HepG2 (cell line): ENCODE results near the gene LRP5. TPM values are rescaled to one million over a fixed set of nuclear protein-coding genes. Genes with fewer than 3 reads are reported as not detected.
A peak's percentile ranks its signal among the peaks of the same experiment; 100 is the strongest.

Experiments
- ARNT2 ChIP-seq: sonication (generic); formaldehyde crosslinking; IDR thresholded peaks from 2 replicates; pipeline ENCODE4 v1.8.0; 2022; ENCODE audit warnings: mild to moderate bottlenecking, low read depth, missing genetic modification reagents, moderate library complexity
- GABPA ChIP-seq, 2 experiments: IDR thresholded peaks; 2 replicates each; pipeline ENCODE4 v1.6.1; 2011 to 2016; ENCODE audit warnings: low read depth in 2 of 2, low read length in 1 of 2, missing biosample characterization in 1 of 2, missing genetic modification characterization in 1 of 2
- JUN ChIP-seq: sonication (generic); formaldehyde crosslinking; IDR thresholded peaks from 2 replicates; pipeline ENCODE4 v1.4.0; 2020; ENCODE audit warnings: mild to moderate bottlenecking, missing genetic modification reagents
- KDM2A ChIP-seq: sonication (generic); formaldehyde crosslinking; IDR thresholded peaks from 2 replicates; pipeline ENCODE4 v1.4.0; 2020; ENCODE audit warnings: low read depth, missing genetic modification reagents, borderline replicate concordance
- MLLT10 ChIP-seq: sonication (generic); formaldehyde crosslinking; IDR thresholded peaks from 2 replicates; pipeline ENCODE4 v1.4.0; 2020; ENCODE audit warnings: missing genetic modification reagents
- NFKBIZ ChIP-seq: IDR thresholded peaks from 2 replicates; pipeline ENCODE4 v1.6.1; 2018; ENCODE audit warnings: missing genetic modification reagents, missing compliant biosample characterization
- REL ChIP-seq: sonication (generic); formaldehyde crosslinking; conservative IDR thresholded peaks from 2 replicates; pipeline ENCODE4 v1.8.0; 2022; ENCODE audit warnings: mild to moderate bottlenecking, missing genetic modification reagents, moderate library complexity
- ZNF549 ChIP-seq: sonication (generic); formaldehyde crosslinking; IDR thresholded peaks from 2 replicates; pipeline ENCODE4 v1.5.0; 2020; ENCODE audit warnings: missing genetic modification reagents
- ZNF629 ChIP-seq: sonication (generic); formaldehyde crosslinking; conservative IDR thresholded peaks from 2 replicates; pipeline ENCODE4 v1.5.0; 2020; ENCODE audit warnings: missing genetic modification reagents
- polyA plus RNA-seq, 8 experiments: library from polyadenylated mRNA; depleted of rRNA in 3 of 8; stranded (reverse) in 7 of 8; unstranded in 1 of 8; fragments of >200 nt; fragmentation: Illumina TruSeq in 4 of 8; extraction: Trizol in 4 of 8; gene quantifications; 2 replicates each; pipeline versions ENCODE4 v1.2.1 to v1.2.3, GENCODE V29; 2011 to 2016; ENCODE audit warnings: low read depth in 4 of 8, missing spikeins in 1 of 8, mixed read lengths in 1 of 8; ENCODE audit not compliant: insufficient read depth in 1 of 8
- total RNA-seq, 5 experiments: library from RNA; depleted of rRNA; stranded (reverse); fragments of >200 nt; fragmentation: Illumina TruSeq; extraction: Trizol; gene quantifications; 2 replicates each; pipeline ENCODE4 v1.2.3, GENCODE V29; 2016; ENCODE audit warnings: low read depth in 1 of 5
- TF ChIP-seq, protein P1 (sequence below): sonication (generic); formaldehyde crosslinking; IDR thresholded peaks from 2 replicates; pipeline ENCODE4 v1.9.0; 2022; ENCODE audit warnings: missing genetic modification reagents, mild to moderate bottlenecking, borderline replicate concordance
- TF ChIP-seq, protein P2 (sequence below), 2 experiments: sonication (generic) in 1 of 2; formaldehyde crosslinking in 1 of 2; IDR thresholded peaks; 2 replicates each; pipeline versions ENCODE4 v1.4.0 to v1.6.1; 2016 to 2020; ENCODE audit warnings: borderline replicate concordance in 1 of 2, low read depth in 1 of 2, mild to moderate bottlenecking in 1 of 2, missing genetic modification reagents in 1 of 2
- TF ChIP-seq, protein P3 (sequence below): sonication (generic); formaldehyde crosslinking; IDR thresholded peaks from 2 replicates; pipeline ENCODE4 v1.4.0; 2020; ENCODE audit warnings: missing genetic modification reagents
- TF ChIP-seq, protein P4 (sequence below): sonication (generic); formaldehyde crosslinking; IDR thresholded peaks from 2 replicates; pipeline ENCODE4 v1.8.0; 2022; ENCODE audit warnings: low read depth, missing genetic modification reagents
- TF ChIP-seq, protein P5 (sequence below): sonication (generic); formaldehyde crosslinking; IDR thresholded peaks from 2 replicates; pipeline ENCODE4 v1.4.0; 2020; ENCODE audit warnings: missing genetic modification reagents, borderline replicate concordance
- TF ChIP-seq, protein P6 (sequence below): sonication (generic); IDR thresholded peaks from 2 replicates; pipeline ENCODE4 v1.6.1; 2016; ENCODE audit warnings: low read depth, borderline replicate concordance

LRP5 gene
- total and polyA plus RNA-seq, 2 of the 13 experiments (the other 11 are each of a cell fraction or from before 2014, with no cell fraction given): 40.4 to 64.0 TPM

DNA sequence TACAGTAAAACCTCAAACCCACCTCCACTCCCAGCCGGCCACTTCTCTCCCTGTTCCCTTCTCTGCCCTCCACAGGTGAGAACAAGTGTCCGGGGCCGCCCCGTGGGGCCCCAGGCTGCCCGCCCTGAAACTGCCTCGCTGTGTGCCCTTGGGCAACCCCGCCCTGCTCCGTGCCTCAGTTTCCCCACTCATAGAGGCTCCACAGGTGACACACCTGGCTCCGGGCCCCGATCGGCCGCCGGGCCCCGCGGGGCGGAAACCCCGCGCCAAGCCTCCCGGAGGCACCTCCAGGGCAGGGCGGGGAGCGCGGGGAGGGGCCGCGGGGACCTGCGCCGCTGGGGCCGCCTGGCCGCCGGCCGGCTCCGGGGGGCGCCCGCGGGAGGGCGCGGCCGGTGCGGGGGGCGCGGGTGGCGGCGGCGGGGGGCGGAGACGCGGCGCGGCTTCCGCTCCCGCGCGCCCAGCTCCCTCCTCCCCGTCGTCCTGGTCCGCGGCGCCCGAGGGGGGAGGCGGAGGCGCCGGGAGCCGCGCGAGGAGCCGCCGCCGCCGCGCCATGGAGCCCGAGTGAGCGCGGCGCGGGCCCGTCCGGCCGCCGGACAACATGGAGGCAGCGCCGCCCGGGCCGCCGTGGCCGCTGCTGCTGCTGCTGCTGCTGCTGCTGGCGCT, at the start of gene LRP5 (continued):
- TF ChIP-seq, protein P1, sequence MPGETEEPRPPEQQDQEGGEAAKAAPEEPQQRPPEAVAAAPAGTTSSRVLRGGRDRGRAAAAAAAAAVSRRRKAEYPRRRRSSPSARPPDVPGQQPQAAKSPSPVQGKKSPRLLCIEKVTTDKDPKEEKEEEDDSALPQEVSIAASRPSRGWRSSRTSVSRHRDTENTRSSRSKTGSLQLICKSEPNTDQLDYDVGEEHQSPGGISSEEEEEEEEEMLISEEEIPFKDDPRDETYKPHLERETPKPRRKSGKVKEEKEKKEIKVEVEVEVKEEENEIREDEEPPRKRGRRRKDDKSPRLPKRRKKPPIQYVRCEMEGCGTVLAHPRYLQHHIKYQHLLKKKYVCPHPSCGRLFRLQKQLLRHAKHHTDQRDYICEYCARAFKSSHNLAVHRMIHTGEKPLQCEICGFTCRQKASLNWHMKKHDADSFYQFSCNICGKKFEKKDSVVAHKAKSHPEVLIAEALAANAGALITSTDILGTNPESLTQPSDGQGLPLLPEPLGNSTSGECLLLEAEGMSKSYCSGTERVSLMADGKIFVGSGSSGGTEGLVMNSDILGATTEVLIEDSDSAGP: no peak
- TF ChIP-seq ZNF549 (CRISPR knock-in tag): no peak
- TF ChIP-seq MLLT10 (CRISPR knock-in tag): no peak
- TF ChIP-seq JUN (CRISPR knock-in tag): no peak
- TF ChIP-seq ARNT2 (CRISPR knock-in tag): no peak
- TF ChIP-seq KDM2A (CRISPR knock-in tag): peak; percentile 18; the same call in 1 of the 2 replicates
- TF ChIP-seq, protein P2, sequence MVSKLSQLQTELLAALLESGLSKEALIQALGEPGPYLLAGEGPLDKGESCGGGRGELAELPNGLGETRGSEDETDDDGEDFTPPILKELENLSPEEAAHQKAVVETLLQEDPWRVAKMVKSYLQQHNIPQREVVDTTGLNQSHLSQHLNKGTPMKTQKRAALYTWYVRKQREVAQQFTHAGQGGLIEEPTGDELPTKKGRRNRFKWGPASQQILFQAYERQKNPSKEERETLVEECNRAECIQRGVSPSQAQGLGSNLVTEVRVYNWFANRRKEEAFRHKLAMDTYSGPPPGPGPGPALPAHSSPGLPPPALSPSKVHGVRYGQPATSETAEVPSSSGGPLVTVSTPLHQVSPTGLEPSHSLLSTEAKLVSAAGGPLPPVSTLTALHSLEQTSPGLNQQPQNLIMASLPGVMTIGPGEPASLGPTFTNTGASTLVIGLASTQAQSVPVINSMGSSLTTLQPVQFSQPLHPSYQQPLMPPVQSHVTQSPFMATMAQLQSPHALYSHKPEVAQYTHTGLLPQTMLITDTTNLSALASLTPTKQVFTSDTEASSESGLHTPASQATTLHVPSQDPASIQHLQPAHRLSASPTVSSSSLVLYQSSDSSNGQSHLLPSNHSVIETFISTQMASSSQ (IDR thresholded peaks at IDR 0.05; ENCODE audit: low read depth): no peak
- TF ChIP-seq, protein P2 (CRISPR knock-in tag; IDR thresholded peaks at IDR 0.05; ENCODE audit: borderline replicate concordance): no peak
- peak; percentile 35 for TF ChIP-seq GABPA (IDR thresholded peaks at IDR 0.05; ENCODE audit: low read depth, low read length)
- no peak for TF ChIP-seq GABPA (CRISPR knock-in tag; IDR thresholded peaks at IDR 0.05; ENCODE audit: low read depth)
- TF ChIP-seq ZNF629 (CRISPR knock-in tag): no peak
- TF ChIP-seq, protein P3, sequence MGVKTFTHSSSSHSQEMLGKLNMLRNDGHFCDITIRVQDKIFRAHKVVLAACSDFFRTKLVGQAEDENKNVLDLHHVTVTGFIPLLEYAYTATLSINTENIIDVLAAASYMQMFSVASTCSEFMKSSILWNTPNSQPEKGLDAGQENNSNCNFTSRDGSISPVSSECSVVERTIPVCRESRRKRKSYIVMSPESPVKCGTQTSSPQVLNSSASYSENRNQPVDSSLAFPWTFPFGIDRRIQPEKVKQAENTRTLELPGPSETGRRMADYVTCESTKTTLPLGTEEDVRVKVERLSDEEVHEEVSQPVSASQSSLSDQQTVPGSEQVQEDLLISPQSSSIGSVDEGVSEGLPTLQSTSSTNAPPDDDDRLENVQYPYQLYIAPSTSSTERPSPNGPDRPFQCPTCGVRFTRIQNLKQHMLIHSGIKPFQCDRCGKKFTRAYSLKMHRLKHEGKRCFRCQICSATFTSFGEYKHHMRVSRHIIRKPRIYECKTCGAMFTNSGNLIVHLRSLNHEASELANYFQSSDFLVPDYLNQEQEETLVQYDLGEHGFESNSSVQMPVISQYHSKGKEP (CRISPR knock-in tag): no peak
- TF ChIP-seq, protein P4, sequence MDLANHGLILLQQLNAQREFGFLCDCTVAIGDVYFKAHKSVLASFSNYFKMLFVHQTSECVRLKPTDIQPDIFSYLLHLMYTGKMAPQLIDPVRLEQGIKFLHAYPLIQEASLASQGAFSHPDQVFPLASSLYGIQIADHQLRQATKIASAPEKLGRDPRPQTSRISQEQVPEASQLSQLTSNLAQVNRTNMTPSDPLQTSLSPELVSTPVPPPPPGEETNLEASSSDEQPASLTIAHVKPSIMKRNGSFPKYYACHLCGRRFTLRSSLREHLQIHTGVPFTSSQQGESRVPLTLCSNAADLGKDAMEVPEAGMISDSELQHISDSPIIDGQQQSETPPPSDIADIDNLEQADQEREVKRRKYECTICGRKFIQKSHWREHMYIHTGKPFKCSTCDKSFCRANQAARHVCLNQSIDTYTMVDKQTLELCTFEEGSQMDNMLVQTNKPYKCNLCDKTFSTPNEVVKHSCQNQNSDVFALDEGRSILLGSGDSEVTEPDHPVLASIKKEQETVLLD (CRISPR knock-in tag): peak; percentile 47; the same call in 1 of the 2 replicates
- TF ChIP-seq, protein P5, sequence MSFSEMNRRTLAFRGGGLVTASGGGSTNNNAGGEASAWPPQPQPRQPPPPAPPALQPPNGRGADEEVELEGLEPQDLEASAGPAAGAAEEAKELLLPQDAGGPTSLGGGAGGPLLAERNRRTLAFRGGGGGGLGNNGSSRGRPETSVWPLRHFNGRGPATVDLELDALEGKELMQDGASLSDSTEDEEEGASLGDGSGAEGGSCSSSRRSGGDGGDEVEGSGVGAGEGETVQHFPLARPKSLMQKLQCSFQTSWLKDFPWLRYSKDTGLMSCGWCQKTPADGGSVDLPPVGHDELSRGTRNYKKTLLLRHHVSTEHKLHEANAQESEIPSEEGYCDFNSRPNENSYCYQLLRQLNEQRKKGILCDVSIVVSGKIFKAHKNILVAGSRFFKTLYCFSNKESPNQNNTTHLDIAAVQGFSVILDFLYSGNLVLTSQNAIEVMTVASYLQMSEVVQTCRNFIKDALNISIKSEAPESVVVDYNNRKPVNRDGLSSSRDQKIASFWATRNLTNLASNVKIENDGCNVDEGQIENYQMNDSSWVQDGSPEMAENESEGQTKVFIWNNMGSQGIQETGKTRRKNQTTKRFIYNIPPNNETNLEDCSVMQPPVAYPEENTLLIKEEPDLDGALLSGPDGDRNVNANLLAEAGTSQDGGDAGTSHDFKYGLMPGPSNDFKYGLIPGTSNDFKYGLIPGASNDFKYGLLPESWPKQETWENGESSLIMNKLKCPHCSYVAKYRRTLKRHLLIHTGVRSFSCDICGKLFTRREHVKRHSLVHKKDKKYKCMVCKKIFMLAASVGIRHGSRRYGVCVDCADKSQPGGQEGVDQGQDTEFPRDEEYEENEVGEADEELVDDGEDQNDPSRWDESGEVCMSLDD (CRISPR knock-in tag): no peak
- TF ChIP-seq REL: no peak
- TF ChIP-seq, protein P6, sequence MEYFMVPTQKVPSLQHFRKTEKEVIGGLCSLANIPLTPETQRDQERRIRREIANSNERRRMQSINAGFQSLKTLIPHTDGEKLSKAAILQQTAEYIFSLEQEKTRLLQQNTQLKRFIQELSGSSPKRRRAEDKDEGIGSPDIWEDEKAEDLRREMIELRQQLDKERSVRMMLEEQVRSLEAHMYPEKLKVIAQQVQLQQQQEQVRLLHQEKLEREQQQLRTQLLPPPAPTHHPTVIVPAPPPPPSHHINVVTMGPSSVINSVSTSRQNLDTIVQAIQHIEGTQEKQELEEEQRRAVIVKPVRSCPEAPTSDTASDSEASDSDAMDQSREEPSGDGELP: peak; percentile 14; the same call in 1 of the 2 replicates
- no peak for TF ChIP-seq NFKBIZ (CRISPR knock-in tag)
